H1 (cell line): ENCODE measurements around the gene E2F1.

Experiments used
- ASH2L ChIP-seq: fragments of 200-600, 300-600 bp; sonication (generic); IDR thresholded peaks from one replicate; pipeline ENCODE4 v1.7.1; 2017; ENCODE audit warnings: low read length
- CEBPB ChIP-seq: IDR thresholded peaks from 2 replicates; pipeline ENCODE4 v1.6.1; 2012; ENCODE audit warnings: low read depth, low read length
- EP300 ChIP-seq, 2 experiments: IDR thresholded peaks; 1 replicate in 1 of 2; 2 replicates in 1 of 2; pipeline ENCODE4 v1.6.1; 2011 to 2012; ENCODE audit warnings: low read depth in 2 of 2, low read length in 2 of 2, mild to moderate bottlenecking in 2 of 2, borderline replicate concordance in 1 of 2, inconsistent platforms in 1 of 2, moderate library complexity in 1 of 2
- EZH2 ChIP-seq: fragments of 200-600 bp; sonication (generic); IDR thresholded peaks from 2 replicates; pipeline ENCODE4 v1.7.1; 2012; ENCODE audit warnings: low read depth, mild to moderate bottlenecking, moderate library complexity, low read length, inconsistent platforms; ENCODE audit not compliant: severe bottlenecking
- HDAC6 ChIP-seq: IDR thresholded peaks from one replicate; pipeline ENCODE4 v1.7.1; 2012; ENCODE audit warnings: low read depth, mild to moderate bottlenecking, inconsistent platforms, low read length, moderate library complexity
- PHF8 ChIP-seq: fragments of 200-600 bp; sonication (generic); conservative IDR thresholded peaks from 2 replicates; pipeline ENCODE4 v1.7.1; 2012; ENCODE audit warnings: low read depth, mild to moderate bottlenecking, inconsistent platforms, low read length, moderate library complexity
- POLR2A ChIP-seq, 2 experiments: IDR thresholded peaks; 1 replicate in 1 of 2; 2 replicates in 1 of 2; pipeline ENCODE4 v1.6.1; 2011; ENCODE audit warnings: low read depth in 2 of 2, low read length in 2 of 2, mild to moderate bottlenecking in 2 of 2; ENCODE audit errors: control extremely low read depth in 1 of 2
- SIN3A ChIP-seq, 2 experiments: IDR thresholded peaks in 1 of 2; conservative IDR thresholded peaks in 1 of 2; 2 replicates each; pipeline ENCODE4 v1.6.1; 2011 to 2012; ENCODE audit warnings: low read length in 2 of 2, improper control_type of control experiment in 1 of 2, low read depth in 1 of 2, mild to moderate bottlenecking in 1 of 2
- SIRT6 ChIP-seq: IDR thresholded peaks from one replicate; pipeline ENCODE4 v1.7.1; 2012; ENCODE audit warnings: low read length, inconsistent platforms
- TBP ChIP-seq: IDR thresholded peaks from 2 replicates; pipeline ENCODE4 v1.6.1; 2011; ENCODE audit warnings: low read depth, low read length, improper control_type of control experiment
- TF ChIP-seq, protein P1 (sequence below), 3 experiments: IDR thresholded peaks; 1 replicate in 2 of 3; 2 replicates in 1 of 3; pipeline versions ENCODE4 v1.5.1 to v1.6.1; 2011; ENCODE audit warnings: low read length in 3 of 3, mild to moderate bottlenecking in 3 of 3, inconsistent platforms in 2 of 3, low read depth in 1 of 3, moderate library complexity in 1 of 3; ENCODE audit not compliant: insufficient read depth in 1 of 3; ENCODE audit errors: control extremely low read depth in 1 of 3
- TF ChIP-seq, protein P2 (sequence below): IDR thresholded peaks from 2 replicates; pipeline ENCODE4 v1.6.1; 2012; ENCODE audit warnings: inconsistent platforms
- TF ChIP-seq, protein P3 (sequence below): IDR thresholded peaks from 2 replicates; pipeline ENCODE4 v1.6.1; 2011; ENCODE audit warnings: low read length, improper control_type of control experiment

DNA sequence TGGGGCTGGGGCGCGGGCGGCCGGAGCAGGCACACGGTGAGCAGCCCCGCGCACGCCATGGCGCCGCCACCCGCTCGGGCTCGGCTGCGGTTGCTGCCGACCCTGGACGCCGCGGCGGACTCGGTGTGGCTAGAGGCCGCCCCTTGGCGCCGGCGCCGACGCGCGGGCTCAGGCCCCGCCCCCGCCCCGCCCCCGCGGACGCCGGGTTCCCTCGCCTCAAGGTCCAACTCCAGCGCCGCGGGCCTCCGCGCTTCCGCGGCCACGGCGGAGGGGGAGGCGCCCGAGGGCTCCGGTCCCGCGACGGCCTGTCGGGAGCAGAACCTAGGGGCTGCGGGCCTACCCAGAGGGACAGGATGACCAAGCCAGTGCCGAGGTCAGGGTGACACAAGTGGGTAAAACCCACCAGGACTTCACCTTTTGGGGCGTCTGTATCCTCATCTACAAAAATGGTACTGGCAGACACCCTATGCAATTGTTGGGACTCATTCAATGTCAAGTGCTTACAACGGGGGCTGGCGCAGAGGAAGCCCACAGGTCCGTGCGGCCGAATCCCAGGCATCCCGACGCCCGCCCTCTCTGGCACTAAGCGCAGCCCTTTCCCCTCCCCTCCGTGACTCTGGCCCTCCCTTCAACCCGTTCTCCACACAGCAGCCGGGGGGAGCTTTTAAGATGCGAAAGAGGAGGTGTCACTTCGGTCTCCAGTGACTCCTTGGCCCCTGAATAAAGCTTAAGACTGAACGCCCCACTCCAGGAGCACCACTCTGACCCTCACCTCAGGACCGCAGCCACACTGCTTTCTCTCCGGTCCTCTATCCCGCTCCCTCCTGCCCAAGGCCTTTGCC is 11.7 kb downstream of the E2F1 start, which contains the start of gene NECAB3:
- TF ChIP-seq EP300 (IDR thresholded peaks at IDR 0.05; ENCODE audit: borderline replicate concordance in 1 of 2, low read depth in 2 of 2, low read length in 2 of 2) (no peak), EZH2 (no peak), ASH2L (no peak), CEBPB (no peak), SIN3A (conservative IDR thresholded peaks at IDR 0.05 in 1 of 2, IDR thresholded peaks at IDR 0.05 in 1 of 2; ENCODE audit: low read depth in 1 of 2, low read length in 2 of 2) (no peak), HDAC6 (no peak), POLR2A (IDR thresholded peaks at IDR 0.05; ENCODE audit: control extremely low read depth in 1 of 2, low read depth in 2 of 2, low read length in 2 of 2) (peak; percentile 4 to 31), TBP (peak; percentile 13; the same call in 1 of the 2 replicates), PHF8 (0 out of 2 replicates have a peak, but pooled peaks have one; percentile 19), SIRT6 (no peak)
- TF ChIP-seq, protein P1, sequence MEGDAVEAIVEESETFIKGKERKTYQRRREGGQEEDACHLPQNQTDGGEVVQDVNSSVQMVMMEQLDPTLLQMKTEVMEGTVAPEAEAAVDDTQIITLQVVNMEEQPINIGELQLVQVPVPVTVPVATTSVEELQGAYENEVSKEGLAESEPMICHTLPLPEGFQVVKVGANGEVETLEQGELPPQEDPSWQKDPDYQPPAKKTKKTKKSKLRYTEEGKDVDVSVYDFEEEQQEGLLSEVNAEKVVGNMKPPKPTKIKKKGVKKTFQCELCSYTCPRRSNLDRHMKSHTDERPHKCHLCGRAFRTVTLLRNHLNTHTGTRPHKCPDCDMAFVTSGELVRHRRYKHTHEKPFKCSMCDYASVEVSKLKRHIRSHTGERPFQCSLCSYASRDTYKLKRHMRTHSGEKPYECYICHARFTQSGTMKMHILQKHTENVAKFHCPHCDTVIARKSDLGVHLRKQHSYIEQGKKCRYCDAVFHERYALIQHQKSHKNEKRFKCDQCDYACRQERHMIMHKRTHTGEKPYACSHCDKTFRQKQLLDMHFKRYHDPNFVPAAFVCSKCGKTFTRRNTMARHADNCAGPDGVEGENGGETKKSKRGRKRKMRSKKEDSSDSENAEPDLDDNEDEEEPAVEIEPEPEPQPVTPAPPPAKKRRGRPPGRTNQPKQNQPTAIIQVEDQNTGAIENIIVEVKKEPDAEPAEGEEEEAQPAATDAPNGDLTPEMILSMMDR (IDR thresholded peaks at IDR 0.05; ENCODE audit: control extremely low read depth in 1 of 3, insufficient read depth in 1 of 3, low read depth in 1 of 3, low read length in 3 of 3): no peak
- TF ChIP-seq, protein P2, sequence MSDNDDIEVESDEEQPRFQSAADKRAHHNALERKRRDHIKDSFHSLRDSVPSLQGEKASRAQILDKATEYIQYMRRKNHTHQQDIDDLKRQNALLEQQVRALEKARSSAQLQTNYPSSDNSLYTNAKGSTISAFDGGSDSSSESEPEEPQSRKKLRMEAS: no peak
- TF ChIP-seq, protein P3, sequence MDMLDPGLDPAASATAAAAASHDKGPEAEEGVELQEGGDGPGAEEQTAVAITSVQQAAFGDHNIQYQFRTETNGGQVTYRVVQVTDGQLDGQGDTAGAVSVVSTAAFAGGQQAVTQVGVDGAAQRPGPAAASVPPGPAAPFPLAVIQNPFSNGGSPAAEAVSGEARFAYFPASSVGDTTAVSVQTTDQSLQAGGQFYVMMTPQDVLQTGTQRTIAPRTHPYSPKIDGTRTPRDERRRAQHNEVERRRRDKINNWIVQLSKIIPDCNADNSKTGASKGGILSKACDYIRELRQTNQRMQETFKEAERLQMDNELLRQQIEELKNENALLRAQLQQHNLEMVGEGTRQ: no peak
